HUES6 (cell line): ENCODE data around the gene OR10W1.

ENCODE experiments used
- H3K27ac ChIP-seq: 2 replicates; pipeline ENCODE4 v1.7.0; 2013; ENCODE audit warnings: low read depth, mild to moderate bottlenecking, low read length, inconsistent platforms
- H3K27me3 ChIP-seq: 2 replicates; pipeline ENCODE4 v1.6.1; 2013; ENCODE audit warnings: low read length; ENCODE audit not compliant: control insufficient read depth, insufficient read depth
- H3K36me3 ChIP-seq: 2 replicates; pipeline ENCODE4 v1.6.1; 2013; ENCODE audit warnings: low read length; ENCODE audit not compliant: control insufficient read depth, insufficient read depth
- H3K4me1 ChIP-seq: 2 replicates; pipeline ENCODE4 v1.6.1; 2013; ENCODE audit warnings: low read length; ENCODE audit not compliant: control insufficient read depth, insufficient read depth
- H3K4me3 ChIP-seq: 2 replicates; pipeline ENCODE4 v1.5.1; 2013; ENCODE audit warnings: low read depth, low read length
- H3K9ac ChIP-seq: one replicate; pipeline ENCODE4 v1.6.1; 2013; ENCODE audit warnings: mild to moderate bottlenecking, low read length
- H3K9me3 ChIP-seq: 2 replicates; pipeline ENCODE4 v1.6.1; 2013; ENCODE audit warnings: low read depth, low read length; ENCODE audit not compliant: control insufficient read depth, insufficient read depth

Gene OR10W1, protein sequence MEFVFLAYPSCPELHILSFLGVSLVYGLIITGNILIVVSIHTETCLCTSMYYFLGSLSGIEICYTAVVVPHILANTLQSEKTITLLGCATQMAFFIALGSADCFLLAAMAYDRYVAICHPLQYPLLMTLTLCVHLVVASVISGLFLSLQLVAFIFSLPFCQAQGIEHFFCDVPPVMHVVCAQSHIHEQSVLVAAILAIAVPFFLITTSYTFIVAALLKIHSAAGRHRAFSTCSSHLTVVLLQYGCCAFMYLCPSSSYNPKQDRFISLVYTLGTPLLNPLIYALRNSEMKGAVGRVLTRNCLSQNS

DNA sequence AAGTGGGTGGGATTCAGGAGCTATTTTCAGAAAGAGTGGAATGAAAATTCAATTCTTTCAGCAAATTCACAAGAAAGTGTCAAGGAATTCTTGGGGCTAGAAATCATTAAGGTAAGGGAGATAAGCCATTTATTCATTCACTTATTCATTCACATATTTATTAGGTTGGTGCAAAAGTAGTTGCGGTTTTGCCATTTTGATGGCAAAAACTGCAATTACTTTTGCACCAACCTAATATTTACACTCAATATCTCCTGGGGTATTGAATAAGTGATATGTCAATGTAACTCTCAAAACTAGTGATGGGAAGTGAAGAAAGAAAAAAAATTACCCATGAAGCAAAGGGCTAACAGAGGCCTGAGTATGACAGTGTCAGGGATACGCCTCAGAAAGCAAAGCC is at the start of gene OR10W1:
Gene OR10W1, minus strand, starts transcription at position 119 of the 400 bp plus-strand sequence. CDS start 402 bp downstream, outside the sequence.
- Histone ChIP-seq H3K27me3 (no peaks in the 10 kb centered on the region), H3K36me3 (no peaks in the 10 kb centered on the region), H3K4me1 (no peaks in the 10 kb centered on the region), H3K27ac (no peak within 1 kb of the TSS), H3K9me3 (no peaks in the 10 kb centered on the region), H3K4me3 (no peak within 1 kb of the TSS), H3K9ac (no peak within 1 kb of the TSS)

DNA sequence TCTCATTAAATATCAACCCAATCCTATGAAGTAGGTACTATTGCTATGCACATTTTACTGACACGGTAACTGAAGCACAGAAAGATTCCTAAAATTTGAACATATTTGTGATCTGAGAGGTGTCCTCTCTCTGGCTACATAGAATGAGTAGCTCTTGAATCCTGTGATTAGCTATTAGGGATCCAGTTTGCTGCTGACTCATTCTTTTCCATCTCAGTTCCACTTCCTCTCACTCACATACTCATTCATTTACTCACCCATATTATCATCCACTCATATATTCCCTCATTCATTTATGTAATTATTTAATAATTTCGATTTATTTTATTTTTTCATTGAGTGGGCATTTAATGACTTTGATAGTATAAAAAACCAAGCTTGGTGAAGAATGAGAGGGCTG is 48.1 kb upstream of the OR10W1 start:
- no peak overlapping the region for H3K9ac ChIP-seq
- H3K4me3 ChIP-seq, result no peak overlapping the region
- H3K27ac ChIP-seq, result no peak overlapping the region
- H3K36me3 ChIP-seq, result no peaks in the 10 kb centered on the region
- H3K4me1 ChIP-seq, result no peaks in the 10 kb centered on the region
- no peaks in the 10 kb centered on the region for H3K27me3 ChIP-seq
- peaks cover 12% of the 10 kb centered on the region for H3K9me3 ChIP-seq

DNA sequence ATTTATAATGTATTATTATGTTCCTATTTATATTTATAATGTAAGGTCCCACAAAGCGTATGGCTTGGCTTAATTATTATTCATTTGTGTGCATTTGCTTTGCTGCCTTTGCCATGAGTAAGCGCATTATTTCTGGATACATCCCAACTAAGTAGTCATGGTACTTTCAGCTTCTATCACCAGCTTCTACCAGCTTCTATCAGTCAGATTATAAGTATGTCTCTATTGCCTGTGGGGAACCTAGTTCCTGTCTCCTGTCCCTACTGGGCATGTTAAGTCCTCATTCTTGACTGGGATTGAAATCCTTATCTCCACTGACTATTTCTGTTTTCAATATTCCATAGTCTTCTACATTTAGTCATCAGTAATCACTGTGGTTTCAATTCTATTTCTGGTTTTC is 33.5 kb upstream of the OR10W1 start:
- no peak overlapping the region for H3K4me3 ChIP-seq
- H3K9me3 ChIP-seq, result no peaks in the 10 kb centered on the region
- H3K4me1 ChIP-seq, result no peaks in the 10 kb centered on the region
- H3K36me3 ChIP-seq, result no peaks in the 10 kb centered on the region
- H3K27me3 ChIP-seq, result no peaks in the 10 kb centered on the region
- H3K9ac ChIP-seq, result no peak overlapping the region
- H3K27ac ChIP-seq, result no peak overlapping the region

DNA sequence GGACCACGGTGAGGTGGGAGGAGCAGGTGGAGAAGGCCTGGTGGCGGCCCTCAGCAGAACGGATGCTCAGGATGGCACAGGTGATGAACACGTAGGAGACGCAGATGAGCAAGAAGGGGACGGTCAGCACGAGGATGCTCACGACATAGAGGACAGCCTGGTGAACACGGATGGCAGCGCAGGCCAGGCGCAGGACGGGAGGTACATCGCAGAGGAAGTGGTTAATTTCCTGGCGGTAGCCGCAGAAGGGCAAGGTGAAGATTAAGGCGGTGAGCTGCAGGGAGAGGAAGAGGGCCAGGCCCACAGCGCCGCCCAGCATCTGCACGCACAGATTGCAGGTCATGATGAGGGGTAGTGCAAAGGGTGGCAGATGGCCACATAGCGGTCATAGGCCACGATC is 24.0 kb upstream of the OR10W1 start:
- Histone ChIP-seq H3K4me3 (no peak overlapping the region), H3K27ac (no peak overlapping the region), H3K4me1 (no peaks in the 10 kb centered on the region), H3K27me3 (no peaks in the 10 kb centered on the region), H3K9ac (no peak overlapping the region), H3K9me3 (peaks cover 3% of the 10 kb centered on the region; the same call in 1 of the 2 replicates), H3K36me3 (no peaks in the 10 kb centered on the region)

DNA sequence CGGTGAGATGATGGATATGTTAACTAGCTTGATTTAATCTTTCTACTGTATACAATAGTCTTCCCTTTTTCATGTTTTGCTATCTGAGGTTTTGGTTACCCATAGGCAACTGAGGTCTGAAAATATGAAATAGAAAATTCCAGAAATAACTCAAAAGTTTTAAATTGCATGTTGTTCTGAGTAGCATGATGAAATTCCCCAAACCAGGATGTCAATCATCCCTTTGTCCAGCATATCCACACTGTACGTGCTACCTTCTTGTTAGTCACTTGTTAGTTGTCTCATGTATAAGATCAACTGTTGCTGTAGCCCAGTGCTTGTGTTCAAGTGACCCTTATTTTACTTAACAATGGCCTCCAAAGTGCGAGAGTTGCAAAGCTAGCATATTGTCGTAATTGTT is 21.2 kb upstream of the OR10W1 start:
- peaks cover 3% of the 10 kb centered on the region; the same call in 1 of the 2 replicates for H3K9me3 ChIP-seq
- H3K4me1 ChIP-seq, result no peaks in the 10 kb centered on the region
- H3K36me3 ChIP-seq, result no peaks in the 10 kb centered on the region
- no peaks in the 10 kb centered on the region for H3K27me3 ChIP-seq
- H3K27ac ChIP-seq, result no peak overlapping the region
- H3K4me3 ChIP-seq, result no peak overlapping the region
- H3K9ac ChIP-seq, result no peak overlapping the region

DNA sequence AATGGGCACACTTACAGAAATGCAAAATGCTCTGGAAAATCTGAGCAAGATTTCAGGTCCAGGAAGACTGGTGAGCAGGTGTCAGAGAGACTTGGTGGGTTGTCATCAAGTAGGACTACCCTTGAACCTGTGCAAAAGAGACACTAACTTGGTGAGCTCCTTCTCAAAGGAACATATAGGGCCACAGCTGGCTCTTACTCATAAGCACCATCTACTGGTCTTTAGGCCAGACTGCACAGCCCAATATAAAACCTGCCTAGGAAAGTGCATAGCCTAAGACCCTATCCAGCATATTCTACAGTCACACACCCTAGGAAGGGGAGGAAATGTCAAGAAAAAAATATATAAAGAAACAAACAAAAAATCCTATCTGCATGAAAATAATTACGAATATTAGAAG is 18.2 kb upstream of the OR10W1 start:
- Histone ChIP-seq H3K9ac (no peak overlapping the region), H3K36me3 (no peaks in the 10 kb centered on the region), H3K4me3 (no peak overlapping the region), H3K27ac (no peak overlapping the region), H3K9me3 (no peaks in the 10 kb centered on the region), H3K4me1 (no peaks in the 10 kb centered on the region), H3K27me3 (no peaks in the 10 kb centered on the region)

DNA sequence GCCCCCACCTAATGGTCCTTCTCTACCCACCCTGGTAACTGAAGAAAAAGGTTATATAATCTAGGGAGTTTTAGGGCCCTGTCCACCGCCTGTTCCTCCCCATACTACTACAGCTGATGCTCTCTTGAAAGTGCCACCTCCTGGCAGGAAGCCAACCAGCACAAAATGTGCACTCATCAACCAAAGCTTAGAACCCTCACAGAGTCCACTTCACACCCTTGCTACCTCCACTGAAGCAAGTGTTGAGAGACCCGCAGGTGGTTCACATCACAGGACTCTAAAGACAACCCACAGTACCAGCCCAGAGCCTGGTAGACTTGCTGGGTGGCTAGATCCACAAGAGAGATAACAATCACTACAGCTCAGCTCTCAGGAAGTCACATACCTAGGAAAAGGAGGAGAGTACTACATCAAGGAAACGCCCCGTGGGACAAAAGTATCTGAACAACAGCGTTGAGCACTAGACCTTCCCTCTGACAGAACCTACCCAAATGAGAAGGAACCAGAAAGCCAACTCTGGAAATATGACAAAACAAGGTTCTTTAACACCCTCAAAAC is 17.5 kb upstream of the OR10W1 start:
- H3K36me3 ChIP-seq, result no peaks in the 10 kb centered on the region
- no peaks in the 10 kb centered on the region for H3K9me3 ChIP-seq
- H3K4me1 ChIP-seq, result no peaks in the 10 kb centered on the region
- H3K27ac ChIP-seq, result no peak overlapping the region
- no peak overlapping the region for H3K9ac ChIP-seq
- no peak overlapping the region for H3K4me3 ChIP-seq
- H3K27me3 ChIP-seq, result no peaks in the 10 kb centered on the region

DNA sequence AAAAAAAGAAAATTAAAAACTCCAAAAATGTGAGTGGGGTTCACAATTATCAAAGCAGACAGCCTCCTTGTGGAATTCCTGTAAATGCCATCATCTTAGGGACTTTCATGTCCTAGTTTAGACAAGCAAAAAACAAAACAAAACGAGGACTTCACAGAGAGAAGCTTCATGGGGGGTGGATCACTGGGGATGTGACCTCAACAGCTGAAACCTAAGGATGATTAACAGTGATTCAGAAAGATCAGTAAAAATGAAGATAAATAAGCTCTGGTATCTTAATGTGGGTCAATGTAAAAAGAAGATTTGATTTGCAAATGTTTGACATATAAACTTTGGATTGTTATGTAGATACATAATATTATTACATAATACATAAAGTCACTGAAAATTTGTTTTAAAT is 8.1 kb upstream of the OR10W1 start:
- no peaks in the 10 kb centered on the region for H3K4me1 ChIP-seq
- no peaks in the 10 kb centered on the region for H3K36me3 ChIP-seq
- H3K27me3 ChIP-seq, result no peaks in the 10 kb centered on the region
- no peak overlapping the region for H3K27ac ChIP-seq
- no peak overlapping the region for H3K4me3 ChIP-seq
- H3K9me3 ChIP-seq, result no peaks in the 10 kb centered on the region
- no peak overlapping the region for H3K9ac ChIP-seq

DNA sequence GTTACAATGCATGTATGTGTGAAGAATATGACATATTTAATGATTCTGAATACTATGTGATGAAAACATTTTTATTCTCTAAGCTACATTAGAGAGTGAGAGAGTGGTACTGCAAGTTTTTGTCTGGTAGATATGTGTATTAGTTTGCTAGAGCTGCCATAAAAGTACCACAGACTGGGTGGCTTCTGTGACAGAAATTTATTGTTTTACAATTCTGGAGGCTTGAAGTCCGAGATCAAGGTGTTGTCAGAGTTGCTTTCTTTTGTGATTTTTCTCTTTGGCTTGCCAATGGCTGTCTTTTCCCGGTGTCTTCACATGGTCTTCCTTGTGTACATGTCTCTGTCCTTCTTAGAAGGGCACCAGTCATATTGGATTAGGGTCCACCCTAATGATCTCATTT is 6.9 kb upstream of the OR10W1 start:
- H3K27me3 ChIP-seq, result no peaks in the 10 kb centered on the region
- H3K27ac ChIP-seq, result no peak overlapping the region
- no peaks in the 10 kb centered on the region for H3K4me1 ChIP-seq
- no peaks in the 10 kb centered on the region for H3K36me3 ChIP-seq
- no peaks in the 10 kb centered on the region for H3K9me3 ChIP-seq
- no peak overlapping the region for H3K4me3 ChIP-seq
- no peak overlapping the region for H3K9ac ChIP-seq

DNA sequence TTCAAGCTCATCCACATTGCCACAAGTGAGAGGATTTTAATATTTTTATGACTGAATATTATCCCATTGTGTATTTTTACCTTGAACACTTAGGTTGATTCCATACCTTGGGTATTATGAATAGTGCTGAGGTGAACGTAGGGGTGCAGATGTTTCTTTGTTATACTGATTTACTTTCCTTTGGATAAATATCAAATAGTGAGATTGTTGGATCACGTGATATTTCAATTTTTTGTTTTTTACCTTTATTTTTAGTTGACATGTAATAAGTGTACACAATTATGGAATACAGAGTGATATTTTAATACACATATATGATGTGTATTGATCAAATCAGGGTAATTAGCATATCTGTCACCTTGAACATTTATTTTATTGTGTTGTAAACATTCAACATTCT is 8.1 kb downstream of the OR10W1 start:
- no peaks in the 10 kb centered on the region for H3K27me3 ChIP-seq
- H3K9me3 ChIP-seq, result no peaks in the 10 kb centered on the region

DNA sequence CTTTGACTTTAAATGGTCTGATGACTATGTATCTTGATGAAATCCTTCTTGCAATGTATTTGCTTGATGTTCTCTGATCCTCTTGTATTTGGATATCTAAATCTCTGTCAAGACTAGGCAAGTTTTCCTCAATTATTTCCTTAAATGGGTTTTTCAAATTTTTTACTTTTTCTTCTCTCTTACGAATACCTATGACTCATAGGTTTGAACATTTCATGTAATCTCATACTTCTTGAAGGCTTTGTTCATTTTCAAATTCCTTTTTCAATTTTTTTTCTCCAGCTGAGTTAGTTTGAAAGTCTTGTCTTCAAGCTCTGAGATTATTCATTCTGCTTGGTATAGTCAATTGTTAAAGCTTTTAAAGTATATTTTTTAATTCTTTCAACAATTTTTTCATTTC is 13.1 kb downstream of the OR10W1 start:
- no peaks in the 10 kb centered on the region for H3K4me1 ChIP-seq
- H3K36me3 ChIP-seq, result no peaks in the 10 kb centered on the region
- no peak overlapping the region for H3K4me3 ChIP-seq
- no peak overlapping the region for H3K9ac ChIP-seq
- no peak overlapping the region for H3K27ac ChIP-seq
- no peaks in the 10 kb centered on the region for H3K9me3 ChIP-seq
- no peaks in the 10 kb centered on the region for H3K27me3 ChIP-seq

More for the DNA sequence above, 8.1 kb downstream of the OR10W1 start:
- Histone ChIP-seq H3K27ac (no peak overlapping the region), H3K4me3 (no peak overlapping the region), H3K9ac (no peak overlapping the region), H3K36me3 (no peaks in the 10 kb centered on the region), H3K4me1 (no peaks in the 10 kb centered on the region)
